GM12874 (cell line): Measurements from ENCODE around the gene ZPBP2.

ENCODE experiments used
- CTCF ChIP-seq: IDR thresholded peaks from 2 replicates; pipeline ENCODE4 v1.5.1; 2011; ENCODE audit warnings: low read depth, mild to moderate bottlenecking, control low read depth, low read length, moderate library complexity; ENCODE audit not compliant: insufficient read depth

The ZPBP2 gene

GRCh38 chr17:39828443-39828842 is 39.6 kb upstream of the ZPBP2 start:
- TF ChIP-seq CTCF = no peak

GRCh38 chr17:39831588-39831987 is 36.4 kb upstream of the ZPBP2 start:
- TF ChIP-seq CTCF = no peak

GRCh38 chr17:39834017-39834416 is 34.0 kb upstream of the ZPBP2 start:
- no peak for TF ChIP-seq CTCF

- TF ChIP-seq CTCF = 0 out of 2 replicates have a peak, but pooled peaks have one; percentile 1
Measured at GRCh38 chr17:39835038-39835786, 32.8 kb upstream of the ZPBP2 start.

GRCh38 chr17:39836117-39836516 is 31.9 kb upstream of the ZPBP2 start:
- TF ChIP-seq CTCF = no peak

- no peak for TF ChIP-seq CTCF
Measured at GRCh38 chr17:39838057-39838456, 29.9 kb upstream of the ZPBP2 start.

GRCh38 chr17:39838784-39839183 is 29.2 kb upstream of the ZPBP2 start:
- no peak for TF ChIP-seq CTCF
